Psoas muscle (tissue), 8 donors: Measurements from ENCODE around the gene MEDAG. TPM values are rescaled to one million over a fixed set of nuclear protein-coding genes. Genes with fewer than 3 reads are reported as not detected.

Experiments
- ATAC-seq, 4 donors: fragments of 200-7000 bp; cut with Tn5 transposase; one replicate each; pipeline ENCODE4 v1.9.1; 2020; ENCODE audit warnings: moderate library complexity in 3 of 4, mild to moderate bottlenecking in 2 of 4
- DNase-seq, 2 donors: peaks; one replicate each; pipeline ENCODE4 v3.0.0-alpha.2; 2020
- H3K27ac ChIP-seq: fragments of 200-600 bp; one replicate; pipeline ENCODE4 v1.8.0; 2022
- H3K27me3 ChIP-seq, 3 donors: fragments of 200-600 bp in 1 of 3; one replicate each; pipeline versions ENCODE4 v1.6.1 to v1.8.0; 2013 to 2022; ENCODE audit warnings: low read length in 2 of 3, mild to moderate bottlenecking in 2 of 3, moderate library complexity in 1 of 3; ENCODE audit not compliant: insufficient read depth in 3 of 3
- H3K36me3 ChIP-seq, 2 donors: fragments of 200-600 bp in 1 of 2; one replicate each; pipeline versions ENCODE4 v1.6.1 to v1.8.0; 2013 to 2022; ENCODE audit warnings: low read depth in 1 of 2, mild to moderate bottlenecking in 1 of 2, moderate library complexity in 1 of 2; ENCODE audit not compliant: insufficient read depth in 1 of 2
- H3K4me1 ChIP-seq: fragments of 200-600 bp; one replicate; pipeline ENCODE4 v1.8.0; 2022
- H3K4me3 ChIP-seq: fragments of 200-600 bp; one replicate; pipeline ENCODE4 v1.8.0; 2022; ENCODE audit warnings: mild to moderate bottlenecking
- H3K9me3 ChIP-seq: fragments of 200-600 bp; one replicate; pipeline ENCODE4 v1.8.0; 2022
- WGBS, 3 donors: extraction: QIAGEN DNeasy Blood & Tissue Kit; methylation state at CpG; one replicate each; pipeline versions ENCODE4 v1.1.6 to v1.1.7; 2013; 5-methylcytosine and 5-hydroxymethylcytosine counted together
- intact Hi-C, 2 donors: fragments of 100-400 bp; cut with DNase I; formaldehyde crosslinking; loops; one replicate each; pipeline versions ENCODE4 v1.11.0 to v1.14.2; 2022
- polyA plus RNA-seq, 3 donors: library from polyadenylated mRNA; stranded (reverse); fragments of 200-250 nt; gene quantifications; one replicate each; pipeline ENCODE4 v1.2.3, GENCODE V29; 2013
- total RNA-seq, 4 donors: library from RNA; stranded (reverse); fragmentation: NEBNext Ultra II Directional in 2 of 4; extraction: Animal tissue kit (Norgen Biotek cat#: 25700) in 2 of 4; gene quantifications; one replicate each; pipeline versions ENCODE4 v1.2.1 to v1.2.4, GENCODE V29; 2021 to 2023
- TF ChIP-seq, protein P1 (sequence below): fragments of 200-600 bp; IDR thresholded peaks from one replicate; pipeline ENCODE4 v1.8.0; 2022; ENCODE audit warnings: antibody characterized with exemption
- donor health status: healthy with polysubstance abuse.
- donor health status: DM: no; HTN: no; CAD: no; lungs with moderate emphysema.
- donor health status: Bipolar disorder and iron deficiency.
- donor health status: healthy.
- donor health status: DM: yes; HTN: yes; CAD: no.
- donor health status: DM: no; HTN: no; CAD: no.
- donor health status: DM: no; HTN: no; CAD: no.
- donor health status: DM: yes; HTN: yes; CAD: no.

The MEDAG gene
- total and polyA plus RNA-seq, 7 donors = 4.6 to 13.7 (median 7.8) TPM

DNA sequence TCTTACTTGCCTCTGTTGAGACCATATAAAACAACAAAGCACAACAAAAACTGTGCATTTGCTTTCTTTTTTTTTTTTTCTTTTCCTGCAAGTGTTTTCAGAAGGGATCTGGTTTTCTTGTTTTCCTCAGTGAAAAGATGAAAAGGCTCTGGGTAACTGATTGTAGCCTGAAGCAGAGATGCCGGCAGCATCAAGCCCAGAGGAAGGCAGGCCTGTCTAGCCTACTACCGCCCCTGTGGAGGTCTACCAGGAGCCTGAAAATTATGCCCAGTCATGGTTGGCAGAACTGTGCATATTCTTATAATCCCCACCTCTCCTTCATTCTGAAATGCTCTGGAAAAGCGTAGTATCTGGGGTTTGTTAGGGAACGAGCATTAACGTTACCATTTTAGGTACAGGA lies 32.6 kb upstream of the MEDAG start:
- H3K9me3 ChIP-seq = no peaks in the 10 kb centered on the region
- TF ChIP-seq, protein P1, sequence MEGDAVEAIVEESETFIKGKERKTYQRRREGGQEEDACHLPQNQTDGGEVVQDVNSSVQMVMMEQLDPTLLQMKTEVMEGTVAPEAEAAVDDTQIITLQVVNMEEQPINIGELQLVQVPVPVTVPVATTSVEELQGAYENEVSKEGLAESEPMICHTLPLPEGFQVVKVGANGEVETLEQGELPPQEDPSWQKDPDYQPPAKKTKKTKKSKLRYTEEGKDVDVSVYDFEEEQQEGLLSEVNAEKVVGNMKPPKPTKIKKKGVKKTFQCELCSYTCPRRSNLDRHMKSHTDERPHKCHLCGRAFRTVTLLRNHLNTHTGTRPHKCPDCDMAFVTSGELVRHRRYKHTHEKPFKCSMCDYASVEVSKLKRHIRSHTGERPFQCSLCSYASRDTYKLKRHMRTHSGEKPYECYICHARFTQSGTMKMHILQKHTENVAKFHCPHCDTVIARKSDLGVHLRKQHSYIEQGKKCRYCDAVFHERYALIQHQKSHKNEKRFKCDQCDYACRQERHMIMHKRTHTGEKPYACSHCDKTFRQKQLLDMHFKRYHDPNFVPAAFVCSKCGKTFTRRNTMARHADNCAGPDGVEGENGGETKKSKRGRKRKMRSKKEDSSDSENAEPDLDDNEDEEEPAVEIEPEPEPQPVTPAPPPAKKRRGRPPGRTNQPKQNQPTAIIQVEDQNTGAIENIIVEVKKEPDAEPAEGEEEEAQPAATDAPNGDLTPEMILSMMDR = no peak
- H3K36me3 ChIP-seq = no peaks in the 10 kb centered on the region
- 85 to 91% (median 87%) methylated on average over 5 of the region's 5 CpGs for WGBS, 3 donors
- H3K27ac ChIP-seq = peak overlapping the region; percentile 30
- peaks cover 13% of the 10 kb centered on the region for H3K4me1 ChIP-seq
- no peak overlapping the region for H3K4me3 ChIP-seq
- ATAC-seq (no peak), DNase-seq (no peak)
- intact Hi-C loops = no loop called here
- H3K27me3 ChIP-seq = no peaks in the 10 kb centered on the region

DNA sequence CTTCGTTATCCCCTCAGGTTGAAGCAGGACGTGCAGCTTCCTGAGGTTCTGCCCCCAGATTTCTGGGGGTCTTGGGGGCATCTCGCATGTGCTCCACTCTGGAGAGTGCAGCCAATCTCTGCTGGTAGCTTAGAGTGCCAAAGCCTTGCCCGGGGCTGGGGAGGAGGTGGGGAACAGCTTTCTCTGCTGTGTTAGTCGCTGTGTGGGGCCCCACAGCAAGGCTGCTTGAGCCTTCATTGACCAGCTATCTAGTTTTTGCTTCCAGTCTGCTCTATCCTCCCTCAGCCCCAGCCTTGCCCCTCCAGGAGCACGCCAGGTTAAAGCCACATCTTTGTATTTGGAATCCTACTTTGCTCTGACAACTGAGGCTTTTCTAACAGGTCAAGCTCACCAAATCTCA lies 32.0 kb upstream of the MEDAG start:
- ATAC-seq (no peak), DNase-seq (no peak)
- intact Hi-C loops = no loop called here
- Histone ChIP-seq H3K4me1 (peaks cover 12% of the 10 kb centered on the region), H3K36me3 (no peaks in the 10 kb centered on the region), H3K27ac (no peak overlapping the region), H3K4me3 (no peak overlapping the region), H3K27me3 (no peaks in the 10 kb centered on the region), H3K9me3 (no peaks in the 10 kb centered on the region)
- WGBS, 3 donors = 82 to 88% (median 87%) methylated on average over 6 of the region's 6 CpGs
- TF ChIP-seq, protein P1 = no peak

DNA sequence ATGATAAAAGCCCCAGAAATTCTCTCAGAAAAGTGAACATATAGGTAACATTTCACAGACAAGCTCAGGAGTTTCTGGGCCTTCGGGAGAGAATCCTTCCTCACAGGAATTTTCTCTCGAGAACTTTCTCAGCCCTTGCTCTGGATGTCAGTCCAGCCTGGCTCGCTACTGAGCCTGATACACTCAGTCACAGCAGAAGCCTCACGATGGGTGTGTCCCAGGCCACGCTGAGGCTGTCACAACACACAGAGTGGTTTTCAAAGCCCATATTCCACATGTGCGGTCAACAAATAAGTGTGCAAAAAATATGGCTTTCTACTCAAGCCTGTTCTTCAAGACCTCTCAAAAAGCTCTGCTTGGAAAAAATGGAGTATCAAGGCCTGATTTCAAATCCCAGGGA lies 31.5 kb upstream of the MEDAG start:
- TF ChIP-seq, protein P1 = no peak
- no peak for ATAC-seq
- H3K4me1 ChIP-seq = peaks cover 8% of the 10 kb centered on the region
- peak; percentile 33 to 55 for DNase-seq
- no peaks in the 10 kb centered on the region for H3K27me3 ChIP-seq
- no peaks in the 10 kb centered on the region for H3K9me3 ChIP-seq
- 83 to 85% (median 84%) methylated on average over 6 of the region's 6 CpGs for WGBS, 3 donors
- H3K36me3 ChIP-seq = no peaks in the 10 kb centered on the region
- intact Hi-C loops = no loop called here
- H3K4me3 ChIP-seq = no peak overlapping the region
- no peak overlapping the region for H3K27ac ChIP-seq

GRCh38 chr13:30877335-30877734 lies 28.7 kb upstream of the MEDAG start:
- H3K9me3 ChIP-seq = no peaks in the 10 kb centered on the region
- TF ChIP-seq, protein P1 = no peak
- peaks cover 10% of the 10 kb centered on the region for H3K4me1 ChIP-seq
- no peaks in the 10 kb centered on the region for H3K36me3 ChIP-seq
- intact Hi-C loops = no loop called here
- no peak overlapping the region for H3K4me3 ChIP-seq
- DNase-seq (no peak), ATAC-seq (no peak)
- 0 to 17% (median 16%) methylated on average over 1 of the region's 1 CpG for WGBS, 3 donors
- no peak overlapping the region for H3K27ac ChIP-seq
- peaks cover 0 to 1% (median 0%) of the 10 kb centered on the region in 3 donors for H3K27me3 ChIP-seq

DNA sequence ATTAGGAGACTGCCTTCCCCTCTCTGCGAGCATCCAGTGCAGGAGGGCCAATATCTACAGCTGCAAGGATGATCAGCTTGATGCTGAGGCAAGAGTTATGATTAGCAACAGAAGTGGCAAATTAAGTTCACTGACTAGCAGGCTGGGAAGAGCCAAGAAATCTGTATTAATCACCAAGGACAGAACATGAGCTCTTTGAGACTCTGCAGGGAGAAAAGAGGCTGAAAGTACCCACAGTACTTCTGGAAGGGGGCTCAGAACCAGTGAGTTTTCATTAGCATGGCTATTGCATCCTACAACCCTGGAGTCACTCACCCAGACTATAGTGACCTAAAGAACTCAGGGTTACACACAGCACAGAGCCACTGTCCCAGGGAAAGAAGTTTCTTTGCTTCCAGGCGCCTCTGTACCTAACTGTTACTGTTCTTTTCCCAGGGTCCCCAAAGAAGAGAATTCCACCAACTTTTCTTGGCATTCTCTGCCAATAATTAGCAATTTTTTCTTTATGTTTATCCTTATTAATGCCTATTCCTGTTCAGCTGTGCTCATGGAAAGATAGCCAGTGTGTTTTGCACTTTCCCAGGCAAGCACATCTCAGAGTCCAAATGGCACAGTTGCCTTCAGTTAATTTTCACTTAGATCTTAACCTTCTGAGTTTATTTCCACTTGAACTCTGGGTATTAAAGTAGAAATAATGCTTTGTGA lies 25.8 kb upstream of the MEDAG start:
- 49 to 70% (median 69%) methylated on average over 2 of the region's 2 CpGs for WGBS, 3 donors
- Histone ChIP-seq H3K36me3 (no peaks in the 10 kb centered on the region), H3K27me3 (peaks cover 0 to 1% (median 0%) of the 10 kb centered on the region in 3 donors), H3K4me1 (peaks cover 4% of the 10 kb centered on the region), H3K4me3 (no peak overlapping the region), H3K9me3 (no peaks in the 10 kb centered on the region), H3K27ac (peak overlapping the region; percentile 37)
- ATAC-seq (peak; percentile 25 to 67 (median 60)), DNase-seq (no peak)
- TF ChIP-seq, protein P1 = no peak
- intact Hi-C loops = no loop called here
